Measurements from ENCODE around the gene ELF2.
"Not testable (repeated sequence)": the region's sequence is repeated elsewhere in the genome, so short reads cannot be mapped to it uniquely, and the experiment has no call there.

Gene ELF2

DNA sequence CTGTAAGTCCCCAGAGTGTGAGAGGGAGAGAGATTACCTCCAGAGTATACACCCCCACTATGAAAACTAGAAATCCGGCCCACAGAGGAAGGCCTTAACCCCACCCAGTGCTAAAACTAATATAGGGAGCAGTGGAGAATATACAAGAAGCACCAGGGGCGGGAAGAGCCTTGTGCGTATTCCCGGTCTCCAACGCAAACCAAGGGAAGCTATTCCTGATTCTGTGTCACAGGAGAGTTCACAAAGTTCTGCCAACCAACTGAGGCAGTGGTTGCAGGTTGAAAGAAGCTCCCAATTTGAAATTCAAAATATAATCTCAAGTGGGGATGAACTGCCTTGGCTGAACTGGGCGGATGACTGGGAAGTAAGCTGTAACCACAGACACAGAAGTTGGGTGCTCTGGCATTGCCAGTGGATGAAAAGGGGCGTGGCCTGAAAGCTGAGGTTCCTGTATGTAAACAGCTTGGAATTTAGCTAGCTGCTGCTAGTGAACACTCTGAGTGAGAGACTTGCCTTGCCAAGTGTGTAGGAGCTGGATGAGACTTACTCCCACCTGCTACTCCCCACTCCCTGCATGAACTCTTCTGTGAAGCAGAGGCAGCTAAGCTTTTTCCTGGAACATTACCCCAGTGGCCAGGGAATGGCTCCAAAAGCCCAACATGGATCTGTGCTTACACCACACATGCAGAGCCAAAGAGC, 32.7 kb downstream of the ELF2 start:
- no peak for DNase-seq (ENCODE audit: low read depth in 2 of 2)

DNA sequence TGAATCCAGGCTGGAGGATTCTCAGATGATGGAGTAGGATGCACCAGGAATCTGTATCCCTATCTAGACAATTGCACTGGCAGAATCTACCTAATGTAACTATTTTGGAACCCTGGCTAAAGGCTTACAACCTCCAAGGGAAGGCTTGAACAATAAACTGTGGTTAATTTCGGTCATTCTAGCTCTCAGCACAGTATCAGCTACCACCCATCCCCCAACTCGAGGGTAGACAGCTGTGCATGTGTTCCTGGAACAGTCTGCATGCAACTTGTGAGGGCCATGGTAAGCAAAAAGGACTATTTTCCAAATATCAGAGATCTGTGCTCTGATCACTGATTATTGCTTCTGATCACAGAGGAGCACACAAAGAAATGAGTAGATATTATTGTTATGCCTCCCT, 34.0 kb downstream of the ELF2 start:
- DNase-seq (ENCODE audit: low read depth in 2 of 2), result no peak

DNA sequence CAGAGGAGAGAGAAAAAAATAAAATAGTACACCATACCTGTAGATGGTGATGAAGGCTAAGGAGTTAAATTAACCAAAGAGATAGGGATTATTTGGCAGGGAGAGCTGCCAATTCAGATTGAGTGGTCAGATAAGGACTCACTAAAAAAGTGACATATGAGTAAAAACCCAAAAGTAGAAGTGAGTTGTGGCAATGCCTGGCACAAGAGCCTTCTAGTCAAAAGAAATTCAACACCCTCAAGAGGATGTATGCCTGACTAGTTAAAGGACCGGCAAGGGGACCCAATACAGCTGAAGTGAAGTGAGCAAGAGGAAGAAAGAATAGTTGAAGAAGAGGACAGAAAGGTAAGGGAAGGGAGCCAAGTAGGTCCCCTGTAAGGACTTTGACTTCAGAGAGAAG, 34.9 kb downstream of the ELF2 start:
- DNase-seq (ENCODE audit: low read depth in 2 of 2), result no peak

GRCh38 chr4:139137763-139138162, 39.3 kb downstream of the ELF2 start:
- no peak for DNase-seq (ENCODE audit: low read depth in 2 of 2)

GRCh38 chr4:139134403-139134802, 42.6 kb downstream of the ELF2 start:
- no peak for DNase-seq (ENCODE audit: low read depth in 2 of 2)

DNA sequence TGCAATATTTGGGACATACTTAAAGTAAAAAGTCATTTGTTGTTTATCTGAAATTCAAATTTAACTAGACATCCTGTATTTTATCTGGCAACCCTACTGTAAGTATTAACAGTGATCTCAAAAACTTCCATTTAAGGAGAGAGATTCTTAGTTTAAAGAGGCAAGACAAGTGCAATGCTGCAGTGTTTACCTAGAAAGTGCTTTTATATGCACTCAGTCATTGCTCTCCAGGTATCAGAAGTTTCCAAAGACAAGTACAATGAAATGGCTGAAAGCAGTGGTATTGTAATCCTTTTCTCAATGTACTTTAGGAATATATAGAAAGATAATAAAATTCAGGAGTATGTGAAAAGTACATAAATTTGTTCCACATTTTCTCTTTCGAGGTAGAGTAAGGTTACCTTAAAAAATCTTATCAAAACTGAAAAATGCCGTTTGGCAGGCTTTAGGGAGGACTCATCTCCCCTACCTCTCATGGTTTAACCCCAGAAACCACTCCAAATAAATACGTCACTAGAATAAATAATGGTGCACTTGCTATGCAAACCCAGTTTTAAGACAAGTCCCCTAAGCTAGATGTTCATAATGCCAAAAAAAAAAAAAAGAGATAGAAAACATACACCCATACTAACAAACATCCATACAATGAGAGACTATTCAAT, 45.7 kb downstream of the ELF2 start:
- no peak for DNase-seq (ENCODE audit: low read depth in 2 of 2)

DNA sequence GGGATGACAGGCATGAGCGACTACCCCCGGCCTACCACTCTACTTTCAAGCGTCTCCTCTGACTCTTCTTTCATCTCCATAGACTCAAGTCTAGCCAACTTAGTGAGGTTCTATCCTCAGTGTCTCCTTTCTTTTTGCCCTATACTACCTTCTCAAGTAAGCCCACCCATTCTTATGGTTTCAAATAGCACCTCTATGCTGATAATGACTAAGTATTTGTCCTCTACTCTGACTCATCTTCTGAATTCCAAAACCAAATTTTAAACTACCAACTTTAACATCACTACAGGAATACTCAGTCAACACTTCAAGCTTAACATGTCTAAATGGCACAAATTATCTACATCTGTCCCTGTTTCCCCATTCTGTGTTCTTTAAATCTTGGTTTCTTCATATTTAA, 47.8 kb downstream of the ELF2 start:
- DNase-seq (ENCODE audit: low read depth in 2 of 2), result no peak

DNA sequence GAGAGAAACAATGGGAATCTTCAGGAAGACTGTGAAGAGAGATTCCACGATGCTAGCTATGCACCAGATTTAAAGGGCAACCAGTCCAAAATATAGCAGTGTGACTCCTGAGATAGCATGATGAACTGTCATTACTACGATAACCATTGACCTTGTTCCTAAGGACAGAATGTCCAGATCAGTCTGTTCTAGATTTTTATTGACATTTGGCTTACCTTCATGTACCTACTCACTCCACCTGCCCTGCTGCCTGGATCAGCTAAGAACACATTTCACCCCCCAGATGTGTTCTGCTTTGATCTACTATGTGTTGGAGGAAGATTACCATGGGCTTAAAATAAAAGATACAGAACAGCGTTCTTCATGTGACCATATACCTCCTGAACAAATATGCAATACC, 50.1 kb downstream of the ELF2 start:
- no peak for DNase-seq (ENCODE audit: low read depth in 2 of 2)

- no peak for DNase-seq (ENCODE audit: low read depth in 2 of 2)
These were observed 53.1 kb downstream of the ELF2 start for GRCh38 chr4:139123910-139124309.

- no peak for DNase-seq (ENCODE audit: low read depth in 2 of 2)
These were observed 58.7 kb downstream of the ELF2 start for GRCh38 chr4:139118365-139118764.

GRCh38 chr4:139115226-139115625, 61.8 kb downstream of the ELF2 start:
- no peak for DNase-seq (ENCODE audit: low read depth in 2 of 2)

GRCh38 chr4:139114795-139115194, 62.2 kb downstream of the ELF2 start:
- DNase-seq (ENCODE audit: low read depth in 2 of 2), result not testable (repeated sequence)

DNA sequence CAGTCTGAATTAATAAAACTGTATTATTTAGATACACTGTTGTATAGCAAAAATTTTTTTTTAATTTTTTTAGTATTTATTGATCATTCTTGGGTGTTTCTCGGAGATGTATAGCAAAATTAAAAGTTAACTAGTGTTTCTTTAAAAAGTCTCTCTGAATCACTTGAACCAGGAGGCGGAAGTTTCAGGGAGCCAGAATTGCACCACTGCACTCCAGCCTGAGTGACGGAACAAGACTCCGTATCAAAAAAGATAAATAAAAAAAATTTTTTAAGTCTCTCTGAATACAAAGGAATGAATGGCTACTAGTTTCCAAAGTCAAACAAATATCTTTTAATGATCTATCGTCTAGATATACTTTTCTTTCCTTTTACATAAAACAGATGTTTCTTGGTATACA, 64.4 kb downstream of the ELF2 start:
- DNase-seq (ENCODE audit: low read depth in 2 of 2), result no peak

DNA sequence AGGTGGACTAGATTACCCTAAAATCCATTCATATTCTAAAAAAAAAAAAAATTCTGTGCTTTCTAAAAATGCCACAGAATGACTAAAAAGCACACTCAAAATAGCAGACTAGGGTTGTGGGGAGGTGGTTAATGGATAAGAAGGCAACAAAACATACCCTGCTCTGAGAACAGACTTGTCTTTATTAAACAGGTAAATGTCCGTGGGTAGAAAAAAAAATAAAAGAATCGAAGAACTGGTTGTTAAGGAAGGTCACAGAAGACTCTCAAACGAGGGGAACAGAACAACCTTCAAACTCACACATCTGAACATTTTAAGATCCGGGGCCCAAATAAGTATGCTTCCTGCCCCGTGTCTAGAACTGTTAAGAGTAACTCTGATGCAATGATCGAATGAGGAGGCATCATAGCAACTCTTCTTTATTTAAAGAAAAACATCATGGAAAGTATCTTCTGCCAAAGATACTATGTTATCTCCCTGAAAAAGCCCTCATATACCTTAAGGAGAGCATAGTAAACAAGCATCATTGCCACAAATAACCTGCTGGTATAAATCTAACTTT, 68.4 kb downstream of the ELF2 start:
- DNase-seq (ENCODE audit: low read depth in 2 of 2), result no peak

GRCh38 chr4:139099366-139099982, 77.5 kb downstream of the ELF2 start:
- DNase-seq (ENCODE audit: low read depth in 2 of 2), result peak; percentile 44 to 53

GRCh38 chr4:139092271-139092670, 84.7 kb downstream of the ELF2 start:
- no peak for DNase-seq (ENCODE audit: low read depth in 2 of 2)

DNA sequence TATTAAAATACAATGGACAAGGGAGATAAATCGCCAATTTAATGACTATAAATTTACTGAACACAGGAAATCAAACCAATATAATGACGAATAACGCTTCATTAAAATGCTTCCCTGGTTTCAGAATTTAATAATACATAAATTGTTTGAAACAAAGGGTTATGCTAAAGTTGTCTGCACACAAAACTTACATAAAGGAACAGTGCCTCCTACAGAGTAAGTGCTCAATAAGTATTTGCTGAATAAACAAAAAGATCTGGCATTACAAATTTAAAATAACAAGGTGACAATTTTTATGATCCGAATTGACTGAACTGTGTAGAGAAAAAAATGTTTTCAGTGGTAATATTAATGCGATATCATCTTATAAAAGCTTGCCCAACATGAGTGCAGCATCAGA, 91.9 kb downstream of the ELF2 start:
- DNase-seq (ENCODE audit: low read depth in 2 of 2), result no peak

GRCh38 chr4:139084804-139085093, 92.3 kb downstream of the ELF2 start:
- no peak for DNase-seq (ENCODE audit: low read depth in 2 of 2)

GRCh38 chr4:139083956-139084803, 92.8 kb downstream of the ELF2 start:
- peak; percentile 48 to 59 for DNase-seq (ENCODE audit: low read depth in 2 of 2)

GRCh38 chr4:139083607-139083955, 93.4 kb downstream of the ELF2 start:
- DNase-seq (ENCODE audit: low read depth in 2 of 2), result peak in 1 of 2 donors; percentile 42

DNA sequence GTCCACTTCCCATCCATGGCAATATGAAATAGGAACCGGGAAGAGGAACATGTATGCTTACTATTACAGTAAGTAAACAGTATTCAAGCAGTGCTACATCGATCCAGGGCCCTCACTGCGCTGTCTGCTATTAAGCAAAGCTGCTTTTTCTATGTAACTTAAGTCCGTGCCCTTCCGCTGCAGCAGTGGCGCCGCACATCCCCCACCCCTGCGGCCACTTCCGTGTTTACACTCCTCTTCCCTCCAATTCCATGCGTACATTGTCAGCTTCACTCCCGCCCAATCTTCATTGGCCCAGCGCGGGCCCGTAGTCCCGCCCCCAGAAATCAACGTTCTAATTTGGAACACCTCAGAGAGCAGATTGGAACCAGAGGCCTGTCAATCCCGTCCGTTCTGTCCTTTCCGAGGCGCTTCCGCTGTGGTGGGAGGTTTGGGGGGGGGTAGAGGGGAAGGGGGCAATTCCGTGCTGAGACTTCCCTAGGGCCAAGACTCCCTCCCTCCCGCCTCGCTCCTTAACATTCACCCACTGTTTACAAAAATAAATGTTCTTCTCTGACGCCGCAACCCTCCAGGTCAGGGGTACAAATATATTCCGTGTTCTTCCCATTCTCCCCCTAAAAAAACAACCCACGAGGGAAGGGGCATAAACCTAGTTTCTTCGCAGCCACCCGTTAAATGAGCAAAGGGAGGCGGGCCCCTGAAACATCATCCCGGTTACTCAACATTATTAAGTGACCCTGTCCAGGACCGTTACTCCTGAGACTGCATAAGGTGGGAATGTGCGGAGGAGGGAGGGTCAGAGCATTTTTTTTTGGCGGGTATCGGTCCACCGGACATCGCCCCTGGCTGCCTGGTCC, 94.0 kb downstream of the ELF2 start:
- DNase-seq (ENCODE audit: low read depth in 2 of 2), result peak; percentile 76 to 80

Data from stimulated activated CD8-positive, alpha-beta memory T cell treated with anti-CD3 and anti-CD28 coated beads, Interleukin-2, amount 100 ng/mL, for 1 hour (primary cell).